Loucy (cell line): Measurements from ENCODE around the gene SORCS2.

Source experiments
- H2AFZ ChIP-seq: fragments of 200-600 bp; sonication (generic); 2 replicates; pipeline ENCODE4 v1.6.0; 2016; ENCODE audit warnings: antibody characterized with exemption, mild to moderate bottlenecking, low read length, moderate library complexity
- H3F3A ChIP-seq: fragments of 200-600 bp; 2 replicates; pipeline ENCODE4 v1.6.0; 2016; ENCODE audit warnings: antibody characterized with exemption, low read depth, mild to moderate bottlenecking
- H3K27me3 ChIP-seq: fragments of 200-600 bp; sonication (generic); 2 replicates; pipeline ENCODE4 v1.6.1; 2014; ENCODE audit warnings: low read length, mild to moderate bottlenecking; ENCODE audit not compliant: insufficient read depth, poor library complexity, severe bottlenecking
- H3K36me3 ChIP-seq: fragments of 200-600 bp; sonication (generic); 2 replicates; pipeline ENCODE4 v1.6.1; 2016; ENCODE audit warnings: low read length; ENCODE audit not compliant: insufficient read depth
- H3K4me1 ChIP-seq: fragments of 200-600 bp; sonication (generic); 2 replicates; pipeline ENCODE4 v1.5.1; 2014; ENCODE audit warnings: low read length, mild to moderate bottlenecking; ENCODE audit not compliant: insufficient read depth, poor library complexity, severe bottlenecking
- H3K4me2 ChIP-seq: fragments of 200-600 bp; sonication (generic); 2 replicates; pipeline ENCODE4 v1.6.0; 2014; ENCODE audit warnings: antibody characterized with exemption, low read length, low read depth, mild to moderate bottlenecking; ENCODE audit not compliant: poor library complexity, severe bottlenecking
- H3K4me3 ChIP-seq: fragments of 200-600 bp; sonication (generic); 2 replicates; pipeline ENCODE4 v1.5.1; 2014; ENCODE audit warnings: low read length, mild to moderate bottlenecking, mixed read lengths; ENCODE audit not compliant: poor library complexity, severe bottlenecking
- H3K79me2 ChIP-seq: fragments of 200-600 bp; sonication (generic); 2 replicates; pipeline ENCODE4 v1.6.1; 2014; ENCODE audit warnings: low read length; ENCODE audit not compliant: insufficient read depth
- H3K9ac ChIP-seq: fragments of 200-600 bp; sonication (generic); 2 replicates; pipeline ENCODE4 v1.6.0; 2014; ENCODE audit warnings: mild to moderate bottlenecking, low read depth, low read length, moderate library complexity; ENCODE audit not compliant: poor library complexity, severe bottlenecking
- H3K9me2 ChIP-seq: fragments of 200-600 bp; sonication (generic); replicated peaks from 2 replicates; pipeline ENCODE4 v1.6.1; 2016; ENCODE audit warnings: low read depth, low read length, mixed read lengths
- H3K9me3 ChIP-seq: fragments of 200-600 bp; sonication (generic); 2 replicates; pipeline ENCODE4 v1.6.1; 2014; ENCODE audit warnings: mild to moderate bottlenecking, antibody characterized with exemption, low read length, low read depth; ENCODE audit not compliant: insufficient read depth
- H4K20me1 ChIP-seq: fragments of 200-600 bp; sonication (generic); 2 replicates; pipeline ENCODE4 v1.6.0; 2014; ENCODE audit warnings: antibody characterized with exemption, low read length, mild to moderate bottlenecking; ENCODE audit not compliant: insufficient read depth, poor library complexity, severe bottlenecking
- EZH2phosphoT487 ChIP-seq: fragments of 200-600 bp; IDR thresholded peaks from 2 replicates; pipeline ENCODE4 v1.6.1; 2018; ENCODE audit warnings: antibody characterized with exemption, mild to moderate bottlenecking, moderate library complexity, borderline replicate concordance
- TF ChIP-seq, protein P1 (sequence below): fragments of 200-600 bp; sonication (generic); conservative IDR thresholded peaks from 2 replicates; pipeline ENCODE4 v1.5.1; 2014; ENCODE audit warnings: mild to moderate bottlenecking, antibody characterized with exemption, low read length

Gene SORCS2

DNA sequence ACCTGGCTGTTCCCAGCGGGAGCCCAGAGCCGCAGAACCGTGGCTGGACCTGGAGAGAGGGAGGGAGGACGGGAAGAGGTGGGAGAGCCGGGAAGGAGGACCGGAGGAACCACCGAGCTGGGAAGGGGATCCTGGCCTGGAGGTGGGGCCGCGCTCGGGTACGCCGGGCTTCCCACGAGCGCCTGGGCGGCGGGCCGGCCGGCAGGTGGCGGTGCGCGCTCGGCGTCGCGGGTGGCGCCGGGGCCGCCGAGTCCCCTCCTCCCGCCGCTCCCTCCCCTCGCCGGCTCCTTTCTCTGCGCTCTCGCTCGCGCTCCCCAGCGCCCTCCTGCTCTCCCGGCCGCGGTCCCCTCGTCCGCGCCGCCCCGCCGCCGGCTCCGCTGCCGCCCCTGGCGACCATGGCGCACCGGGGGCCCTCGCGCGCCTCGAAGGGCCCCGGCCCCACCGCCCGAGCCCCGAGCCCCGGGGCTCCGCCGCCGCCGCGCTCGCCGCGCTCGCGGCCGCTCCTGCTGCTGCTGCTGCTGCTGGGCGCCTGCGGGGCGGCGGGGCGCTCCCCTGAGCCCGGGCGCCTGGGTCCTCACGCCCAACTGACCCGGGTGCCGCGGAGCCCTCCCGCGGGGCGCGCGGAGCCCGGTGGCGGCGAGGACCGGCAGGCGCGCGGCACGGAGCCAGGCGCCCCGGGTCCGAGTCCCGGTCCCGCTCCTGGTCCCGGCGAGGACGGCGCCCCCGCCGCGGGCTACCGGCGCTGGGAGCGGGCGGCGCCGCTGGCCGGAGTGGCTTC lies at the start of gene SORCS2:
Gene SORCS2, plus strand, starts transcription at position 287 of the 778 bp plus-strand sequence.
- Histone ChIP-seq H2AFZ (no peak within 1 kb of the TSS), H3K9me2 (no peaks in the 10 kb centered on the region), H3K9ac (no peak within 1 kb of the TSS), H3K4me1 (no peaks in the 10 kb centered on the region), H4K20me1 (no peaks in the 10 kb centered on the region), H3K36me3 (no peaks in the 10 kb centered on the region), H3K4me3 (no peak within 1 kb of the TSS), H3K9me3 (0 out of 2 replicates have a peak, but pooled peaks cover 6% of the 10 kb centered on the region), H3K27me3 (no peaks in the 10 kb centered on the region), H3K4me2 (no peak within 1 kb of the TSS), H3K79me2 (no peaks in the 10 kb centered on the region), H3F3A (no peaks in the 10 kb centered on the region)
- TF ChIP-seq, protein P1, sequence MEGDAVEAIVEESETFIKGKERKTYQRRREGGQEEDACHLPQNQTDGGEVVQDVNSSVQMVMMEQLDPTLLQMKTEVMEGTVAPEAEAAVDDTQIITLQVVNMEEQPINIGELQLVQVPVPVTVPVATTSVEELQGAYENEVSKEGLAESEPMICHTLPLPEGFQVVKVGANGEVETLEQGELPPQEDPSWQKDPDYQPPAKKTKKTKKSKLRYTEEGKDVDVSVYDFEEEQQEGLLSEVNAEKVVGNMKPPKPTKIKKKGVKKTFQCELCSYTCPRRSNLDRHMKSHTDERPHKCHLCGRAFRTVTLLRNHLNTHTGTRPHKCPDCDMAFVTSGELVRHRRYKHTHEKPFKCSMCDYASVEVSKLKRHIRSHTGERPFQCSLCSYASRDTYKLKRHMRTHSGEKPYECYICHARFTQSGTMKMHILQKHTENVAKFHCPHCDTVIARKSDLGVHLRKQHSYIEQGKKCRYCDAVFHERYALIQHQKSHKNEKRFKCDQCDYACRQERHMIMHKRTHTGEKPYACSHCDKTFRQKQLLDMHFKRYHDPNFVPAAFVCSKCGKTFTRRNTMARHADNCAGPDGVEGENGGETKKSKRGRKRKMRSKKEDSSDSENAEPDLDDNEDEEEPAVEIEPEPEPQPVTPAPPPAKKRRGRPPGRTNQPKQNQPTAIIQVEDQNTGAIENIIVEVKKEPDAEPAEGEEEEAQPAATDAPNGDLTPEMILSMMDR = no peak
- TF ChIP-seq EZH2phosphoT487 = no peak

DNA sequence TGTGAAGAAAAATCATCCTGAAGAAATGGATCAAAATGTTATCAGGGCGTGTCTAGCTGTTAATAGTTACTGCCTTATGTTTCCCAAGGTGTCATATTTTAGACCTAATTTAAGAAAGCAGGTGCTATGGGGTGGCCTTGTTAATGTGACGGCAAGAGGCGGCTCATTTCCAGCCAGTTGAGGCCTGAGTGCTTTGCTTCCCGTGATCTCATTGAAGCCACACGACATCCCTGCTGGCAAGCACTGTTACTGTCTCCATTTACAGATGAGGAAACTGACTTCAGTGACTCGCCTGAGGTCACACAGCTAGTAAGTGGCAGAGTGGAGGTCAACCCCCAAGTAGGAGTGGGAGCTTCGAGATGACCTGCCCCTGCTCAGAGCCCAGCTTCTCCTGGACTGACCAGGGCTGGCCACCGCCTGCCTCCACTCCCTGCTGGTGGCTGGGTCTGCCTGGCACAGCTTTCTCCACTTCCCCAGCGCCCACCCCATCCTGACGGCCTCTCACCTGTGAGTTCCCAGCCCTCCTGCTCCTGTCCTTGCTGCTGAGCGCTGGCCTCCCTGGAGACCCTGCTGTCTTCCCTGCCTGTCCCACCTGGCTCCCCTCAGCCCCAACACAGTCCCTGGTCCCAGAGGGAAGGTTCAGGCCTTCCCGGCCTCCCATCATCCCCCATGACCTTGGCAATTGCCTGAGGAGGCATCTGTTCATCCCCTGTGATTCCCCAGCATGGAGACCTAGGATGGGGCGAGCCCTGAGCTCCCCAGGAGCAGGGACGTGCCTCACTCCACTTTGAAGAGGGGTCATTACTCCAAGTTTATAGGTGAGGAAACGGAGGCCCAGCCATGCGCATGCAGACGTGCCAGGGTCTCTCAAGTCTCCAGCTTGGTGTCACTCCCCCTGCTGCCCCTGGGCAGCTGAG lies 47.7 kb upstream of the SORCS2 start:
- H3F3A ChIP-seq = no peaks in the 10 kb centered on the region
- H3K4me1 ChIP-seq = no peaks in the 10 kb centered on the region
- no peaks in the 10 kb centered on the region for H3K9me2 ChIP-seq
- H3K4me3 ChIP-seq = no peak overlapping the region
- H3K4me2 ChIP-seq = no peak overlapping the region
- no peaks in the 10 kb centered on the region for H3K27me3 ChIP-seq
- H4K20me1 ChIP-seq = no peaks in the 10 kb centered on the region
- H3K36me3 ChIP-seq = no peaks in the 10 kb centered on the region
- TF ChIP-seq EZH2phosphoT487 = no peak
- TF ChIP-seq, protein P1 = no peak
- no peaks in the 10 kb centered on the region for H3K9me3 ChIP-seq
- no peak overlapping the region for H3K9ac ChIP-seq
- H3K79me2 ChIP-seq = no peaks in the 10 kb centered on the region
- no peak overlapping the region for H2AFZ ChIP-seq

DNA sequence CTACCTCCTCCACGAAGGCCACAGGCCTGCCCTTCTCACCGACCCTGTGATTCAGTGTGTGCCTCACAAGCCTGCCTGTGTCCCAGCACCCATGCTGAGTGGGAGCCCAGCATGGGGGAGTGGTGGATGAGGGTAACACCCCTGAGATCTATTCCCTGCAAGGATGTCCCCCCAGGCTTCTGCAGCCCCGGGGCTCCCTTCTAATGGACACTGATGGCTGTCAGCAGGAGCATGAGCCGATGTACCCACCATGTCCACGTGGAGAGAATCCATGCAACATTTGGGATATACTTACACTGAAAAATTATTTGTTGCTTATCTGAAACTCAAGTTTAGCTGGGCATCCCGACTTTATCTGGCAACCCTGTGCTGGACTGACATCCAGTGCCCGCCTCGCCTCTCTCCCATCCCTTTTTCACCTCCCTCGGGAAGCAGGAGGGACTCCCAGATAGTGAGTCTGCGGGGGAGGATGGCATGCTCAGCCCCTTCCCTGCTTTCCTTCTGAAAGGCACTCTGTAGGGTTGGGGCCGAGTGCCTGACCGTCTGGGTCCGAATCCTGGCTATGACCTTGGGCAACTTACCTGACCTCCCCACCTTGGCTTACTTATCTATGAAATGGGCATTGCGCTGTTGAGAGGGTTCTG lies 46.9 kb upstream of the SORCS2 start:
- H3K9ac ChIP-seq = no peak overlapping the region
- no peak for TF ChIP-seq EZH2phosphoT487
- TF ChIP-seq, protein P1 = no peak

More for the DNA sequence above, 46.9 kb upstream of the SORCS2 start:
- Histone ChIP-seq H3K79me2 (no peaks in the 10 kb centered on the region), H3F3A (no peaks in the 10 kb centered on the region), H3K9me2 (no peaks in the 10 kb centered on the region), H3K4me2 (no peak overlapping the region), H2AFZ (no peak overlapping the region), H3K4me3 (no peak overlapping the region), H3K36me3 (no peaks in the 10 kb centered on the region), H3K9me3 (no peaks in the 10 kb centered on the region; the same call in 1 of the 2 replicates), H3K4me1 (no peaks in the 10 kb centered on the region), H3K27me3 (no peaks in the 10 kb centered on the region), H4K20me1 (no peaks in the 10 kb centered on the region)
